GM19099 (cell line): Measurements from ENCODE around the gene METTL22.

Experiments used
- POLR2A ChIP-seq: IDR thresholded peaks from 3 replicates; pipeline ENCODE4 v1.6.1; 2011; ENCODE audit warnings: low read depth; ENCODE audit not compliant: insufficient read length; ENCODE audit errors: extremely low read depth

The METTL22 gene

DNA sequence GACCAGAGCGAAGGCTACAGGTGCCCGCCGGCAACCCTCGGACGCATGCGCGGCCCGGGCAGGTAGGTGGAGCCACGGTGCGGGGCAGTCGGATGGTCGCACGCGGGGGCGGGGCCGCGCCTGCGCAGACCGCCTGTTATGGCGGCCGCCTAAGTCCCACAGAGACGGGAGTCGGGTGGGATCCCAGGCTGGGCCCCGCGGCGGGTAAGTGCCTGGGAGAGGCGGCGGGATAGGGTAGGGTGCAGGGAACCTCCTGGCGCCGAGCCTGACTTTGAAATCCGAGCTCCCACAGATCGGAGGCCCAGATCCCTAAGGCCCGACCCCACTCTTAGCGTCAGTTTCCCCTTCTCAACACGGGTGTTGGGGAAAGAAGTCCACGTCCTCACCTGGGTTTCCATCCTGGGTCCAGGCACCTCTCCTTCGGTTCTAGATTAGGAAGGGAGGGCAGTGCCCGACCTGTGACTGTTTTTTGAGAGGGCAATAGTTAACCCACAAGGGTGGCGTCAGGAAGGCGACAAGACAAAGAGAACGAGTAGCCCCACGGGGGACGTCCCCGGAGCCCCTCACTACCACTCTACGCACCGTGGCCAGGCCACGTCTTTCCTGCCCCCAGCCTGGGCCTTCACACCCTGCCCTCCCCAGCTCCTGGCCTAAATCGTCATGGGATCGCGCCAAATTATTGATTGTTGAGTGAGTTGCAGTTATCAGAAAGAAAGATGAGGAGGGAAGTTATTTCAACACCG is at the start of gene METTL22:
Gene METTL22, plus strand, starts transcription at position 127 of the 743 bp plus-strand sequence. CDS start 3,968 bp downstream, outside the sequence.
- TF ChIP-seq POLR2A = peak; percentile 88

DNA sequence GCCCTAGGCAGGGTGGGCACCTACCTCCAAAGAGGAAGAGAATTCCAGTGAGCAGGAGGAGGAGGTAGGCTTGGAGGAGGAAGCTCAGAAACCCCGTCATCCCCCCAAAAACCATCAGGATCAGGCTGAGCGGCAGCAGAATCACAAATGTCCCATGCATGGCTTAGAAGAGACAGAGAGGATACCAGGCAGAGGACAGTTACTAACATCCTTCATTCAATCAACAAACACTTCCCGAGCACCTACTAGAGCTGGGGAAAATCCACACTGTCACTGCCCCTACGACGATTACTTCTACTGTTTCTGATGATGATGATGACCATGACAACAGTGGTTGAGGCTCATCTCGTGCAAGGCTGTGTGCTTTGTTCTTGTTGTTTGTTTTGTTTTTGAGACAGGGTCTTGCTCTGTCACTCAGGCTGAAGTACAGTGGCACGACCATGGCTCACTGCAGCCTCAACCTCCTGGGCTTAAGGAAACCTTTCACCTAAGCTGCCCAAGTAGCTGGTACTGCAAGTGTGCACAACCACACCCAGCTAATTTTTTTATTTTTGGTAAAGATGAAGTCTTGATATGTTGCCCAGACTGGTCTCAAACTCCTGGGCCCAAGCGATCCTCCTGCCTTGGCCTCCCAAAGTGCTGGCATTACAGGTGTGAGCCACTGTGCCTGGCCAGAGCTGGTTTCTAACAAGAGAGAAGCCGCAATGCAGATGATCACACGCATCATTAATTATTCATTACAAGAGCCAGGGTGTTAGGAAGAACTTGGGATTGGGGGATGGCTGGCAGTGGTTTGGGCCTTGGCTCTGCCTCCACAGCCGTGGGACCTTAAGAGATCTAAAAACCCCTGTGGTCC is 49.2 kb upstream of the METTL22 start:
- TF ChIP-seq POLR2A = no peak

DNA sequence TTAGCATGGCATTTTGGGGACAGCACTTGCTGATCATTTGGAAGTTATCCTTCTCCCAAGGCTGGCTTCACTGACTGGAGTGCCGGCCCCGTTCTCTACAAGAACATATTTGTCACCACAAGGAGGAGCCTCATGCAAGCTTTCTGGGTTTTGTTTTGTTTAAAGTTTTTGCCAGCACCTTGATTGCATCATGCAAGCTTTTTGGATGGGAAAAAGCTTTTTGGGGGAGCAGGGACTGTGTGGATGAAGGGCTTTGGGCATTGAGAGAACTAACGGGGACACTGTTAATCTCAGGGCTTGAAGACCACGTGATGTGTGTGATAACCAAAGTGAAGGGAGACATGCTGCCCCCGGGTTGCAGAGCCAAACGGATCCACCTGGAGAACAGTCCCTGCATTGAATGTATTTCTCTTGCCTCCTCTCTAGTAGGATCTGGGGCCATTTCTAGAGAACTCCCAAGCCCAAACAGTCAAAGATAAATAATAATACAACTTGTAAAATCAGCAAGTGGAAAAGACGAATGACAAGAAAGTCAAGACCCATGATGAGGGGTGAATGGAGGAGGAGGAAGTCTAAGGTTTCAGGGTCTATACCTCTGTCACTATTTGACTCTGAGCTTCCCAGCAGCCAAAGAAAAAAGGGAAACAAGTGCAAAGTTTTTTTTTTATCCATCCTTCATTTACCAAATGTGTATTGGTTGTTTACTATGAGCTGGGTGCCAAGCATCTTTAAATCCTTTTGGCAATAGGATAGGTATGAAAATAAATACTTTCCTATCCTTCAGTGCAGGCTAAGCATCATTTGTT is 48.4 kb upstream of the METTL22 start:
- no peak for TF ChIP-seq POLR2A

- no peak for TF ChIP-seq POLR2A
Observed at GRCh38 chr16:8575399-8575798, 46.1 kb upstream of the METTL22 start.

DNA sequence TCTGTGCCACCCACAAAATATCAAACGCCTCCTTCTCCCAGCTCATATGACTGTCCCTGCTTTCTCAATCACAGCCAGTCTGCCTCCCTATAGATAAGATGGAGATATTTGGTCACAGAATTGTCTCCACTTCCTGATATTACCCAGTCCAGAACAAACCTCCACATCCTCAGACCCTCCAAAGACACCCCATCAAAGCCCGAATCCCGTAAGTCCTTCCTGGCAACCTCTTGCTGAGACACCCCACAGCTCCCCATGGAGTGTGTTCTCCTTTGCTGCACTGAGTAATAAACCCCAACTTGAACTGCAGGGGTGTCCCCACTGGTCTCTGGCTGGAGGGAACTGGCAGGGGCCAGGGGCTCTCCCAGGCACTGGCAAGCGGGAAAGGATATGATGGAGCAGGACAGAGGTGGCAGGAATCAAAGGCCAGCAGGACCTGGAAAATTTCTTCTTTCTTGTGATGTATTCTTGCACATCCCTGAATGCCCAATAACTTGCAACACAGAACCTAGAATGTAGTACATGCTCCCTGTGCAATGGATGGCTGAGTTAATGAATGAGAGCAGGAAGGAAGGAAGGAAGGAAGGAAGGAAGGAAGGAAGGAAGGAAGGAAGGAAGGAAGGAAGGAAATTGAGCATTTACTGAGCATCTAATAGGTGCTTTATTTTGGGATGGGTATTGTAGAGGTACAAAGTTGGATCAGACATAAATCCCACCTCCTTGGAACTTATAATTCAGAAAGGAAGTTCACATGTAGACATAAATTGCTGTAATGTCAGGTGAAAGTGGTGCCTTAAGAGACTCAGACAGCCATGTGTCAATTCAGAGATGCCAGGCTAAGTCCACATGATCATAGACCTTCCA is 45.1 kb upstream of the METTL22 start:
- no peak for TF ChIP-seq POLR2A

GRCh38 chr16:8577678-8578304 is 43.7 kb upstream of the METTL22 start:
- no peak for TF ChIP-seq POLR2A

- TF ChIP-seq POLR2A = no peak
Observed at GRCh38 chr16:8579559-8579958, 41.9 kb upstream of the METTL22 start.

DNA sequence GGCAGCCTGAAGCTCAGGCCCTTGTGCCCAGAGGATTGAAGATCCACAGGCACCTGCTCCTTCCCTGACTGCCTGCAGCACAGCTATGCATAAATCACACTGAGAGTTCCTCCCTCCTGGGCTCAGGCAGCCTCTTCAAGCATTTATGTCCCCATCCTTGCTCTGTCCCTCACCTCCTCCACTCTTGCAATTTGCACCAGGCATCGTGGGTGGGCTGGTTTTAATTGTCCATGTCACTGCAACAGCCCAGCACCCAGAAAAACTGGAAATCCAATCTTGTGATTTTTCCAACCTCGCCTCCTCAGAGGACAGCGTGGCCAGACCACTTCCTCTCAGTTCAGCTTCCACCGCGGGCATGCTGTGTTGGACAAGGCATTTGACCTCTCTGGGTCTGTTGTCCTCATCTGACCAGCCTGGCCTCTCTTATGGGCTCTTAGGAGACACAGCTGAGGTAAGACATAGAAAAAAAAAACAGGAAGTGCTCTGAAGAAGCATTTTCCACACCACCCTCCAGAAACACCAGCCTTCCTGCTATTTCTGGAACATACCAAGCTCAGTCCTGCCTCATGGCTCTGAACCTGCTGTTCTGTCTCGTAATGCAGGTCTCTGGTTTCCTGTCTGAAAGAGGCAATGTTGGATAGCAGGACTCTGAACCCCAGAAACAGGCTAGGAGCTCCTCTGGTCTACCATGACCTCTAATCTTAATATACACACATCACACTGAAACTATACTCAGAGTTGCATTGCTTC is 39.5 kb upstream of the METTL22 start:
- no peak for TF ChIP-seq POLR2A

DNA sequence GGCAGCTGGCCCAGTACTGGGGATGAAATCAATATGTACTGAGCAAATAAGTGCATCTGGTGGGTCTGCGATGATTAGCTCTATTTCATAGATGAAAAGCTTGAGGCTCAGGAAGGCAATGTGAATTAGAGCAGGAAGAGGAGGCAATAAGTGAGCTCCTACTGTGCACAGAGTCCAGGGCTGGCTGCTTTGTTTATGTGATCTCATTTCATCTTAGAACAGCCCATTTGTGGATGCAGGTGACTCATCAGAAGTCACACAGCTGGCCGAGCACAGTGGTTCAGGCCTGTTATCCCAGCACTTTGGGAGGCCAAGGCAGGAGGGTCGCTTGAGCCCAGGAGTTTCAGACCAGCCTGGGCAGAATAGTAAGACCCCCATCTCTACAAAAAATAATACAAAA is 38.3 kb upstream of the METTL22 start:
- TF ChIP-seq POLR2A = no peak

DNA sequence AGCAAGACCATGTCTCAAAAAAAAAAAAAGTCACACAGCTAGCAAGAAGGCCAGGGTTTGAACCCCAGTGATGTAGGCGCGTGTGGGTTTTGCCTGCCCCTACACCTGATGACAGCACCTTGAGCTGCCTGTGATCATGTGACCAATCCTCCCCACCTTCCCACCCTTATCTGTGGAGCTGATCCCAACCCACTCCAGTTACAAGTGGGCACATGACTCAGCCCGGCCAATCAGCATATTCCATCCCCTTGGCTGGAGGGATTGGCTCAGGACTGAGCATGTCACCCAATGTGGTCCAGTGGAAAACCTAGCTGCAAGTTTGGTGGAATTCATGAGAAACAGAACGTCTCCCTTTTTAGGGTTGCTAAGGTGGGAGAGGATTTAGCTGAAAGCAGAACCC is 37.8 kb upstream of the METTL22 start:
- no peak for TF ChIP-seq POLR2A

- TF ChIP-seq POLR2A = no peak
Observed at GRCh38 chr16:8585041-8585440, 36.5 kb upstream of the METTL22 start.

DNA sequence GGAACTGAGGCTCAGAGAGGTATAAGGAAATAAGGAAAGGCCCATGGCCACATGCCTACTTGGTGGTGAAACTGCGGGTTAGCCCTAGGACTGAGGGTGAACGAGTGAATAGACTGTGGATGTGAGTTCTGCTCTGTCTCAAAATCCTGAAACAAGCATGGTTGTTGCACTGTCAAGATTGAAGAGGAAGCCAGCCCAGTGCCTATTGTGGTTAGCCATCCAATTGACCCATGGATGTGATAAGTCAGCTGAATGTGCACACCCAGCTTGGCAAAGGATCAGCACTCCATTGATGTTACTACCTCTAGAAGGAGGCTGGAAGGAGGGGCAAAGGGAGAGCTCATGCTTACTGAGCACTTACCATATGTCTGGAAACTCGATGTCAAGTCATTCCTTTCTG is 35.6 kb upstream of the METTL22 start:
- TF ChIP-seq POLR2A = no peak

GRCh38 chr16:8587065-8587464 is 34.4 kb upstream of the METTL22 start:
- TF ChIP-seq POLR2A = no peak
